H1 (cell line): ENCODE measurements around the gene RHOBTB3. TPM values are rescaled to one million over a fixed set of nuclear protein-coding genes. Genes with fewer than 3 reads are reported as not detected.

Experiments used
- CREB1 ChIP-seq: IDR thresholded peaks from 2 replicates; pipeline ENCODE4 v1.6.1; 2012; ENCODE audit warnings: inconsistent platforms
- NRF1 ChIP-seq: IDR thresholded peaks from 2 replicates; pipeline ENCODE4 v1.6.1; 2011; ENCODE audit warnings: mild to moderate bottlenecking, low read depth, low read length, improper control_type of control experiment
- SUZ12 ChIP-seq: fragments of 200-600 bp; sonication (generic); IDR thresholded peaks from 2 replicates; pipeline ENCODE4 v1.6.1; 2012; ENCODE audit warnings: mild to moderate bottlenecking, inconsistent platforms, low read length, moderate library complexity, mixed read lengths
- polyA plus RNA-seq, 7 experiments: library from polyadenylated mRNA; depleted of rRNA in 3 of 7; stranded (reverse) in 5 of 7; unstranded in 2 of 7; fragments of >200 nt in 5 of 7; fragments of 200-250 nt in 2 of 7; gene quantifications; 1 replicate in 5 of 7; 2 replicates in 1 of 7; 4 replicates in 1 of 7; pipeline versions ENCODE4 v1.2.1 to v1.2.3, GENCODE V29; 2011 to 2013; ENCODE audit warnings: missing spikeins in 2 of 7, mixed read lengths in 2 of 7
- total RNA-seq: library from RNA; stranded (reverse); fragmentation: NEBNext Ultra II Directional; extraction: Animal tissue kit (Norgen Biotek cat#: 25700); gene quantifications from 2 replicates; pipeline ENCODE4 v1.2.1, GENCODE V29; 2021

The RHOBTB3 gene
- total and polyA plus RNA-seq, 2 of the 8 experiments (the other 6 are each of a cell fraction or from before 2014, with no cell fraction given) = 8.2 to 17.5 TPM

DNA sequence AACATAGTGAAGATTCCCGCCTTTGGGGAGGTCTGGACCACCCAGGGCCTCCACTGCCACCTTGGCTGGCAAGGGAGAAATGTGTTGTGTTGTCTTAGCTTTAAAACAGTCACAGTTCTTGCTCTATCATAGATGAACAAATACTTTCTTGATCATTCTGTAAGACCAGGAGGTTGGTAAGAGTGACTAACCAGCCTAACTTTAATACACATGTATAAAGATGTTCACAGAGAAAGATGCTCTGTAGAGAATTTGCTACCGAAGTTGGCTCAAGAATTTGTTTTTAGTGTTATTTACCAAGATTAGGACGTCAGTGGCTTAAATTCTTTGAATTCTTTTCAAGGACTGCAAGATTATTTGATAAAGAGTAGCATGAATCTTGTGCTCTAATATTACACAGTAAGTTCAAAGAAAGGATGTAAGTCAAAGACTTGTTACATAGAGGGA, 63.0 kb downstream of the RHOBTB3 start (continued):
- no peak for TF ChIP-seq NRF1
- TF ChIP-seq SUZ12 = no peak
- no peak for TF ChIP-seq CREB1
- TF ChIP-seq, all 59 proteins: peak for 0
